OCI-LY3 (cell line): ENCODE results near the gene METAP2.

Experiments
- CTCF ChIP-seq: fragments of 200-600, 300-600 bp; sonication (generic); IDR thresholded peaks from 2 replicates; pipeline ENCODE4 v1.5.1; 2014; ENCODE audit warnings: antibody characterized with exemption, low read length, low read depth
- EZH2phosphoT487 ChIP-seq: fragments of 200-600 bp; shearing (Covaris generic); IDR thresholded peaks from 2 replicates; pipeline ENCODE4 v1.6.1; 2018; ENCODE audit warnings: antibody characterized with exemption, mixed run types, low read depth

GRCh38 chr12:95463050-95463449, 10.9 kb upstream of the METAP2 start:
- no peak for TF ChIP-seq CTCF
- no peak for TF ChIP-seq EZH2phosphoT487
